Suprapubic skin (tissue), 4 donors: Measurements from ENCODE around the gene DUS2. TPM values are rescaled to one million over a fixed set of nuclear protein-coding genes. Genes with fewer than 3 reads are reported as not detected.
A peak's percentile ranks its signal among the peaks of the same experiment; 100 is the strongest.
"Not testable (repeated sequence)": the region's sequence is repeated elsewhere in the genome, so short reads cannot be mapped to it uniquely, and the experiment has no call there.

Source experiments
- DNase-seq, 2 donors: peaks; one replicate each; pipeline ENCODE4 v3.0.0-alpha.2; 2019; ENCODE audit warnings: low spot score in 2 of 2
- H3K27ac ChIP-seq: fragments of 200-600 bp; sonication (generic); one replicate; pipeline ENCODE4 v1.5.1; 2019
- H3K27me3 ChIP-seq: fragments of 200-600 bp; sonication (generic); one replicate; pipeline ENCODE4 v1.5.1; 2019
- H3K36me3 ChIP-seq: fragments of 200-600 bp; sonication (generic); one replicate; pipeline ENCODE4 v1.5.1; 2019
- H3K4me1 ChIP-seq: fragments of 200-600 bp; sonication (generic); one replicate; pipeline ENCODE4 v1.5.1; 2019
- H3K4me3 ChIP-seq: fragments of 200-600 bp; sonication (generic); one replicate; pipeline ENCODE4 v1.5.1; 2019; ENCODE audit warnings: mild to moderate bottlenecking
- H3K9me3 ChIP-seq: fragments of 200-600 bp; sonication (generic); one replicate; pipeline ENCODE4 v1.5.1; 2019
- CTCF ChIP-seq, 2 donors: fragments of 200-600 bp in 1 of 2; fragments of 450-650 bp in 1 of 2; sonication (generic) in 1 of 2; IDR thresholded peaks; one replicate each; pipeline ENCODE4 v1.5.1; 2016 to 2019; ENCODE audit warnings: antibody characterized with exemption in 2 of 2, mild to moderate bottlenecking in 1 of 2, moderate library complexity in 1 of 2
- EP300 ChIP-seq: sonication (generic); formaldehyde crosslinking; IDR thresholded peaks from one replicate; pipeline ENCODE4 v1.6.1; 2017; ENCODE audit warnings: antibody characterized with exemption
- POLR2A ChIP-seq, 2 donors: fragments of 450-650 bp; IDR thresholded peaks; one replicate each; pipeline ENCODE4 v1.6.1; 2017; ENCODE audit warnings: antibody characterized with exemption in 2 of 2, mild to moderate bottlenecking in 2 of 2, moderate library complexity in 2 of 2
- POLR2AphosphoS5 ChIP-seq, 3 donors: sonication (generic); formaldehyde crosslinking; IDR thresholded peaks; one replicate each; pipeline ENCODE4 v1.6.1; 2017; ENCODE audit warnings: antibody characterized with exemption in 3 of 3
- WGBS: methylation state at CpG from one replicate; pipeline ENCODE4 v1.1.5; 2018; 5-methylcytosine and 5-hydroxymethylcytosine counted together
- total RNA-seq, 4 donors: library from RNA; depleted of rRNA; stranded (reverse); fragments of >200 nt; gene quantifications; one replicate each; pipeline ENCODE4 v1.1.0, GENCODE V29; 2016

Gene DUS2
- total RNA-seq, 4 donors from 2014 or later, result 14.4 to 21.6 (median 15.5) TPM

DNA sequence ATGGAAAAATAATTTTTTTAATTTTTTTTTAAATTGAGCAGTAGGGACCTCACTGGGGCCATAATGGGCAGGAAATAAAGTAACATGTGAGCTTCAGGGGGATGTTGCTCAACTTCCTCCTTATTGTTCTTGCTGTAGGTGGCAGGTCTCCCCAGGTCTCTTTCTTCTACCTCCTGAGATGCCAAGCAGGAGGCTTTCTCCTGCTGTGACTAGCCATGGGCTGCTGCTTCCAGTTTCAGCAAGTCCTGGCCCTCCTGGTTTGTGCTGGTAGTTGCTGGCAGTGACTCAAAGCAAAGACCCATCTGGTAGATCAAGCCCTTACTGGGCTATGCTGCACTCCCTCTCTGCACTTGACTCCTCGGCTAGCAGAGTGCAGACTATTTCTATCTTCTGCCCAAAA is 9.6 kb upstream of the DUS2 start:
- Histone ChIP-seq H3K27me3 (no peaks in the 10 kb centered on the region), H3K4me3 (no peak overlapping the region), H3K36me3 (no peaks in the 10 kb centered on the region), H3K27ac (no peak overlapping the region), H3K9me3 (no peaks in the 10 kb centered on the region), H3K4me1 (peaks cover 7% of the 10 kb centered on the region)
- WGBS, result 25% methylated on average over 1 of the region's 1 CpG
- TF ChIP-seq POLR2AphosphoS5 (IDR thresholded peaks at IDR 0.05), result no peak
- no peak for TF ChIP-seq CTCF (IDR thresholded peaks at IDR 0.05)
- no peak for TF ChIP-seq EP300
- TF ChIP-seq POLR2A (IDR thresholded peaks at IDR 0.05), result no peak
- no peak for DNase-seq

DNA sequence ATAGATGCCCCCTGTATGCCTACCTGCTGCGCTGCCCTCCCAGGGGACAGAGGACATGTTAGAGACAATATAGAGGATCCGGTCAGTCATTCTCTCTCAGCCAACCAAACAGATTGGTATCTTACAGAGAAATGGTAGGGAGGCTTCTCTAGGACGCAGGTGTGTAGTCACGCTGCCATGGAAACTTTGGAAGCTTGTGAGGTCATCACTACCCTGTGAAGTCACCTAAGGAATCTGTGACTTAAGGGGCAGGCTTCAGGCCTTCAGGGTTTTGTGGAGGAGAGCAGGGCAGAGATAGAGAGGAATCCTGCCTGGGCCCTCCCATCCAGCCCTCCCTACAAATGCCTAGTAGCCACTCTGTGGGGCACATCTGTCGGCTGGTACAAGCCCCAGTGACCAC is 7.4 kb upstream of the DUS2 start, which contains the start of gene DPEP2NB:
DPEP2NB (minus strand) TSS at position 231 of the 400 bp plus-strand sequence; CDS start at position 90, 141 bp downstream.
- WGBS, result 96% methylated on average over 5 of the region's 5 CpGs
- no peak for DNase-seq
- no peak within 1 kb of the TSS for H3K4me3 ChIP-seq
- H3K27me3 ChIP-seq, result no peaks in the 10 kb centered on the region
- no peak for TF ChIP-seq EP300
- no peak for TF ChIP-seq POLR2A (IDR thresholded peaks at IDR 0.05)
- no peak for TF ChIP-seq POLR2AphosphoS5 (IDR thresholded peaks at IDR 0.05)
- TF ChIP-seq CTCF (IDR thresholded peaks at IDR 0.05), result no peak
- H3K9me3 ChIP-seq, result no peaks in the 10 kb centered on the region
- H3K4me1 ChIP-seq, result peaks cover 7% of the 10 kb centered on the region
- no peaks in the 10 kb centered on the region for H3K36me3 ChIP-seq
- no peak within 1 kb of the TSS for H3K27ac ChIP-seq

- 88% methylated on average over 8 of the region's 8 CpGs for WGBS
- Histone ChIP-seq H3K9me3 (no peaks in the 10 kb centered on the region), H3K27me3 (no peaks in the 10 kb centered on the region), H3K27ac (no peak overlapping the region), H3K36me3 (peaks cover 5% of the 10 kb centered on the region), H3K4me3 (no peak overlapping the region), H3K4me1 (peaks cover 27% of the 10 kb centered on the region)
- TF ChIP-seq POLR2A (IDR thresholded peaks at IDR 0.05) (no peak), EP300 (no peak)
- DNase-seq, result no peak
Measured at GRCh38 chr16:68019167-68019680, 3.9 kb upstream of the DUS2 start.

DNA sequence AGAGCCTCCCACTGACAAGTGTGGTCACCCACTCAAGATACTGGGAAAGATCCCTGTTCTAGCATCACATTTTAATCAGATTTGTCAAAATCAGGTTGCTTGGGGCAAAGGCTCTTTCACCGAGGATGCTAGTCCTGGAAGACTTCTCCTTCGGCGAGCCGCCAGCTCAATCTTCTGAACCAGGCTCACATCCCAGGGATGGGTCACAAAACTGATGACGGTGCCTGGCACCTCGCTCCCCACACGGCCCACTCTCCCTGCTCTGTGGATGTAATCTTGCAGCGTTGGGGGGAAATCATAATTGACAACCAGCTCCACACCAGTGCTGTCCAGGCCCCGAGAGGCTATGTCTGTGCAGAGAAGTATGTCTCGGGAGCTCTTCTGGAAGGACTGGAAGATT is 1.6 kb upstream of the DUS2 start:
- 100% methylated on average over 7 of the region's 10 CpGs for WGBS
- Histone ChIP-seq H3K36me3 (peaks cover 5% of the 10 kb centered on the region), H3K9me3 (no peaks in the 10 kb centered on the region), H3K27me3 (no peaks in the 10 kb centered on the region), H3K4me1 (peaks cover 30% of the 10 kb centered on the region), H3K27ac (no peak overlapping the region), H3K4me3 (peak overlapping the region; percentile 90)
- no peak for DNase-seq
- TF ChIP-seq POLR2AphosphoS5 (IDR thresholded peaks at IDR 0.05) (no peak), CTCF (IDR thresholded peaks at IDR 0.05) (no peak), POLR2A (IDR thresholded peaks at IDR 0.05) (no peak), EP300 (no peak)

DNA sequence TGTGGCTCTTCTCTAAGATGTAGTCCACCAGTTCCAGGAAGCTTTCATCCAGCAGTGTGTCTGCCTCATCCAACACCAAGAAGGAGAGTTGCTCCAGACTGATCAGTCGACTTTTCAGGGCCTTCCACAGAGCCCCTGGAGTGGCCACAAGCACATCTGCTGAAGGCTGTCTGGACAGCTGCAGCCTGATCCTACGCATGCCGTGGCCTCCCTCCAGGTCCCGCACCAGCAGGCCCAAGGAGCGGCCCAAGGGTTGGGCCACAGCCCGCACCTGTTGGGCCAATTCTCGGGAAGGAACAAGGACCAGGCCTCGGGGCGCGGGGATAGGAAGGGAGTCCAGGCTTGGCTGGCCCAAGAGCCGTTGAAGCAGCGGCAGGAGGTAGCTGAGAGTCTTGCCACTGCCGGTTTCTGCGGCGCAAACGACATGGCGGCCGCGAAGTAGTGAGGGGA is 781 bp upstream of the DUS2 start:
- 13% methylated on average over 10 of the region's 19 CpGs for WGBS
- TF ChIP-seq POLR2A (IDR thresholded peaks at IDR 0.05), result no peak
- no peak for TF ChIP-seq EP300
- no peak for TF ChIP-seq POLR2AphosphoS5 (IDR thresholded peaks at IDR 0.05)
- no peak for TF ChIP-seq CTCF (IDR thresholded peaks at IDR 0.05)
- Histone ChIP-seq H3K4me1 (peaks cover 30% of the 10 kb centered on the region), H3K27me3 (no peaks in the 10 kb centered on the region), H3K4me3 (peak overlapping the region; percentile 90), H3K27ac (peak overlapping the region; percentile 85), H3K9me3 (no peaks in the 10 kb centered on the region), H3K36me3 (peaks cover 7% of the 10 kb centered on the region)
- no peak for DNase-seq

DNA sequence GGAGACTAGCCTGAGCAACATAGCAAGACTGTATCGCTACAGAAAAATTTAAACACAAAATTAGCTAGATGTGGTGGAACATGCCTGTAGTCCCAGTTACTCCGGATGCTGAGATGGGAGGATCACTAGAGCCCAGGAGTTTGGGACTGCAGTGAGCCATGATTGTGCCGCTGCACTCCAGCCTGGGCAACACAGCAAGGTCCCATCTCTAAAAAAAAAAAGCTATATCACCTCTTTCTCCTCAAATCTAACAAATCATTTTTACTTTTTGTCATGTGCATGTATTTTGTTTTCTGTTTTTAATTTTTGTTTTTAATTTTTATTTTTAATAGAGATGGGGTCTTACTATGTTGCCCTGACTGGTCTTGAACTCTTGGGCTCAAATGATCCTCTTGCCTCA is 5.9 kb downstream of the DUS2 start:
- no peaks in the 10 kb centered on the region for H3K9me3 ChIP-seq
- 96% methylated on average over 3 of the region's 3 CpGs for WGBS
- no peak for DNase-seq
- H3K36me3 ChIP-seq, result peaks cover 9% of the 10 kb centered on the region
- H3K4me1 ChIP-seq, result peaks cover 14% of the 10 kb centered on the region
- no peak overlapping the region for H3K27ac ChIP-seq
- TF ChIP-seq CTCF (IDR thresholded peaks at IDR 0.05) (no peak), EP300 (no peak), POLR2A (IDR thresholded peaks at IDR 0.05) (no peak)
- H3K27me3 ChIP-seq, result no peaks in the 10 kb centered on the region
- no peak overlapping the region for H3K4me3 ChIP-seq

DNA sequence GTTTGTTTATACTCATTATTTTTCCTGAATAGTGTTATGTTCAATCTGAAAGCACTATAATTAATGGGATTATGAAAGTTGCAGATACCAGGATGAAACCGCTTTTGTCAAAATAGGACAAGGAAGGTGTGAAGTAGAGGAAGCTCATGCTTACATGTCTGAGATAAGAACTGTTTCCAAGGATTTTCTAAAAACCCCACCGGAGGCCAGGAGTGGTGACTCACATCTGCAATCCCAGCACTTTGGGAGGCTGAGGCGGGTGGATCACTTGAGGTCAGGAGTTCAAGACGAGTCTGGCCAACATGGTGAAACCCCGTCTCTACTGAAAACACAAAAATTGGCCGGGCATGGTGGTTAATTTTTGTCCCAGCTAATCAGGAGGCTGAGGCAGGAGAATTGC is 7.0 kb downstream of the DUS2 start:
- not testable (repeated sequence) for H3K4me1 ChIP-seq, H3K27me3 ChIP-seq, H3K27ac ChIP-seq, DNase-seq, H3K4me3 ChIP-seq, H3K36me3 ChIP-seq, H3K9me3 ChIP-seq
- 66% methylated on average over 6 of the region's 6 CpGs for WGBS
